Measurements from ENCODE around the gene APOBEC3H.

APOBEC3H gene

DNA sequence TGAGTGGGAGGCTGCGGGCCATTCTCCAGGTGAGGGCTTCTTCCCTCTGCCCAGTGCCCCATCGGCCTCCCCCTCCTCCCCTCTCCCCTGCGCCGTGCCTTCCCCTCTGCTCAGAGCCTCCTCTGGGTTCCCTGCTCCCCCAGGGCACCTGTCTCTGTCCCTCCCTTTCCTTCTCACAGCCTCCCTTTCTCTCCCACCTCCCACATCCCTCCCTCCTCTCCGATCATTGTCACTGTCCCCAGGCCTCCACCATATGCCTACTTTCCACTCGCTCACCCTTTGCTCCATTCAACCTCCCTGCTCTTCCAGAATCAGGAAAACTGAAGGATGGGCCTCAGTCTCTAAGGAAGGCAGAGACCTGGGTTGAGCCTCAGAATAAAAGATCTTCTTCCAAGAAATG lies 9.9 kb upstream of the APOBEC3H start:
- Histone ChIP-seq H3F3A (ENCODE audit: control insufficient read depth, insufficient read depth) (no peaks in the 10 kb centered on the region), H3K4me3 (ENCODE audit: low read length) (no peak overlapping the region), H3K9me2 (replicated peaks; ENCODE audit: control insufficient read depth, low read length) (no peaks in the 10 kb centered on the region), H3K27me3 (ENCODE audit: control insufficient read depth, low read length) (no peaks in the 10 kb centered on the region), H3K9me3 (ENCODE audit: control insufficient read depth, insufficient read depth, low read length) (no peaks in the 10 kb centered on the region), H3K27ac (ENCODE audit: low read depth, low read length) (no peak overlapping the region), H4K20me1 (ENCODE audit: control insufficient read depth, insufficient read depth, low read depth, low read length) (no peaks in the 10 kb centered on the region), H3K4me2 (ENCODE audit: low read length) (no peak overlapping the region), H3K79me2 (ENCODE audit: control insufficient read depth, low read length) (no peaks in the 10 kb centered on the region), H3K4me1 (ENCODE audit: control insufficient read depth, low read length) (no peaks in the 10 kb centered on the region), H3K36me3 (ENCODE audit: control insufficient read depth, low read length) (no peaks in the 10 kb centered on the region)
- TF ChIP-seq EZH2phosphoT487 (IDR thresholded peaks at IDR 0.05; ENCODE audit: borderline replicate concordance, low read length) (no peak), CTCF (IDR thresholded peaks at IDR 0.05; ENCODE audit: low read depth, low read length, poor library complexity, severe bottlenecking) (no peak)

GRCh38 chr22:39087881-39088684 lies 9.0 kb upstream of the APOBEC3H start:
- TF ChIP-seq CTCF (IDR thresholded peaks at IDR 0.05; ENCODE audit: low read depth, low read length, poor library complexity, severe bottlenecking) (no peak), EZH2phosphoT487 (IDR thresholded peaks at IDR 0.05; ENCODE audit: borderline replicate concordance, low read length) (no peak)
- H3K4me1 ChIP-seq (ENCODE audit: control insufficient read depth, low read length): no peaks in the 10 kb centered on the region
- H3K27me3 ChIP-seq (ENCODE audit: control insufficient read depth, low read length): no peaks in the 10 kb centered on the region
- H3K9me2 ChIP-seq (replicated peaks; ENCODE audit: control insufficient read depth, low read length): no peaks in the 10 kb centered on the region
- no peaks in the 10 kb centered on the region for H3K36me3 ChIP-seq (ENCODE audit: control insufficient read depth, low read length)
- no peaks in the 10 kb centered on the region for H4K20me1 ChIP-seq (ENCODE audit: control insufficient read depth, insufficient read depth, low read depth, low read length)
- H3K9me3 ChIP-seq (ENCODE audit: control insufficient read depth, insufficient read depth, low read length): no peaks in the 10 kb centered on the region
- no peak overlapping the region for H3K4me2 ChIP-seq (ENCODE audit: low read length)
- no peak overlapping the region for H3K27ac ChIP-seq (ENCODE audit: low read depth, low read length)
- H3F3A ChIP-seq (ENCODE audit: control insufficient read depth, insufficient read depth): no peaks in the 10 kb centered on the region
- no peaks in the 10 kb centered on the region for H3K79me2 ChIP-seq (ENCODE audit: control insufficient read depth, low read length)
- H3K4me3 ChIP-seq (ENCODE audit: low read length): no peak overlapping the region

- no peak overlapping the region for H3K27ac ChIP-seq (ENCODE audit: low read depth, low read length)
- H3K4me1 ChIP-seq (ENCODE audit: control insufficient read depth, low read length): no peaks in the 10 kb centered on the region
- H3K27me3 ChIP-seq (ENCODE audit: control insufficient read depth, low read length): no peaks in the 10 kb centered on the region
- H3K4me2 ChIP-seq (ENCODE audit: low read length): no peak overlapping the region
- H3K4me3 ChIP-seq (ENCODE audit: low read length): no peak overlapping the region
- TF ChIP-seq CTCF (IDR thresholded peaks at IDR 0.05; ENCODE audit: low read depth, low read length, poor library complexity, severe bottlenecking) (no peak), EZH2phosphoT487 (IDR thresholded peaks at IDR 0.05; ENCODE audit: borderline replicate concordance, low read length) (no peak)
- no peaks in the 10 kb centered on the region for H3K79me2 ChIP-seq (ENCODE audit: control insufficient read depth, low read length)
- no peaks in the 10 kb centered on the region for H4K20me1 ChIP-seq (ENCODE audit: control insufficient read depth, insufficient read depth, low read depth, low read length)
- H3K9me2 ChIP-seq (replicated peaks; ENCODE audit: control insufficient read depth, low read length): no peaks in the 10 kb centered on the region
- no peaks in the 10 kb centered on the region for H3K9me3 ChIP-seq (ENCODE audit: control insufficient read depth, insufficient read depth, low read length)
- H3K36me3 ChIP-seq (ENCODE audit: control insufficient read depth, low read length): no peaks in the 10 kb centered on the region
- no peaks in the 10 kb centered on the region for H3F3A ChIP-seq (ENCODE audit: control insufficient read depth, insufficient read depth)
Observed at GRCh38 chr22:39088685-39089032, 8.4 kb upstream of the APOBEC3H start.
